Pancreas (tissue), 10 donors: ENCODE results near the gene GPR25. TPM values are rescaled to one million over a fixed set of nuclear protein-coding genes. Genes with fewer than 3 reads are reported as not detected.

Source experiments
- ATAC-seq, 4 donors: fragments of 200-7000 bp; cut with Tn5 transposase; one replicate each; pipeline versions ENCODE4 v1.8.0 to v1.9.1; 2020; ENCODE audit warnings: mild to moderate bottlenecking in 4 of 4, moderate library complexity in 4 of 4
- DNase-seq, 6 donors: peaks; one replicate each; pipeline ENCODE4 v3.0.0-alpha.2; 2020
- FAIRE-seq: peaks from 2 replicates; lab custom pipeline; 2012; peaks lifted over from hg19 to GRCh38; lab: Jason Lieb, UNC
- H3K27ac ChIP-seq, 4 donors: fragments of 200-600 bp; sonication (generic); 1 replicate in 3 of 4; 2 replicates in 1 of 4; pipeline versions ENCODE4 v1.5.0 to v1.8.0; 2020
- H3K27me3 ChIP-seq, 4 donors: fragments of 200-600 bp; one replicate each; pipeline ENCODE4 v1.8.0; 2021
- H3K36me3 ChIP-seq, 3 donors: fragments of 200-600 bp; sonication (generic) in 1 of 3; one replicate each; pipeline versions ENCODE4 v1.5.0 to v1.8.0; 2020 to 2021
- H3K4me1 ChIP-seq, 3 donors: fragments of 200-600 bp; one replicate each; pipeline ENCODE4 v1.8.0; 2021
- H3K4me3 ChIP-seq, 4 donors: fragments of 200-600 bp; sonication (generic) in 2 of 4; one replicate each; pipeline versions ENCODE4 v1.5.0 to v1.8.0; 2020 to 2021
- H3K9me3 ChIP-seq, 4 donors: fragments of 200-600 bp; one replicate each; pipeline ENCODE4 v1.8.0; 2021
- CTCF ChIP-seq, 4 donors: fragments of 200-600 bp; sonication (generic) in 3 of 4; IDR thresholded peaks; one replicate each; pipeline versions ENCODE4 v1.5.0 to v1.8.0; 2021; ENCODE audit warnings: antibody characterized with exemption in 4 of 4
- WGBS, 2 donors: extraction: QIAGEN DNeasy Blood & Tissue Kit; methylation state at CpG; one replicate each; pipeline ENCODE4 v1.1.7; 2013; 5-methylcytosine and 5-hydroxymethylcytosine counted together
- intact Hi-C, 3 donors: fragments of 100-400 bp; cut with DNase I; formaldehyde crosslinking; loops; one replicate each; pipeline versions ENCODE4 v1.11.1 to v1.14.2; 2022
- polyA plus RNA-seq, 2 donors: library from polyadenylated mRNA; stranded (reverse); fragments of 200-250 nt; gene quantifications; one replicate each; pipeline ENCODE4 v1.2.3, GENCODE V29; 2013
- total RNA-seq, 6 donors: library from RNA; stranded (reverse); fragmentation: NEBNext Ultra II Directional in 4 of 6; extraction: Animal tissue kit (Norgen Biotek cat#: 25700) in 4 of 6; gene quantifications; one replicate each; pipeline versions ENCODE4 v1.2.1 to v1.2.4, GENCODE V29; 2021 to 2023
- donor health status: healthy with polysubstance abuse.
- donor health status: DM: no; HTN: no; CAD: no; lungs with moderate emphysema.
- donor health status: DM: no; HTN: no; CAD: no.
- donor health status: control.
- donor health status: control.
- donor health status: Bipolar disorder and iron deficiency.
- donor health status: DM: yes; HTN: yes; CAD: no.
- donor health status: DM: no; HTN: no; CAD: no.
- donor health status: DM: no; HTN: no; CAD: no.
- donor health status: DM: yes; HTN: yes; CAD: no.

The GPR25 gene
- total and polyA plus RNA-seq, 8 donors = 0.31 TPM; not detected in 7

GRCh38 chr1:200901350-200901749 is 28.6 kb downstream of the GPR25 start:
- Histone ChIP-seq H3K9me3 (no peaks in the 10 kb centered on the region), H3K27ac (no peak overlapping the region), H3K27me3 (no peaks in the 10 kb centered on the region), H3K4me3 (no peak overlapping the region), H3K4me1 (peaks cover 0 to 4% (median 4%) of the 10 kb centered on the region in 3 donors), H3K36me3 (peaks cover 0 to 50% (median 0%) of the 10 kb centered on the region in 3 donors)
- 92% methylated on average over 5 of the region's 5 CpGs for WGBS, 2 donors
- TF ChIP-seq CTCF (IDR thresholded peaks at IDR 0.05) = no peak
- intact Hi-C loops = no loop called here
- FAIRE-seq = no peak
- DNase-seq = no peak
- no peak for ATAC-seq

- ATAC-seq = no peak
- H3K4me3 ChIP-seq = no peak overlapping the region
- H3K9me3 ChIP-seq = no peaks in the 10 kb centered on the region
- WGBS, 2 donors = 72 to 79% methylated on average over 8 of the region's 8 CpGs
- intact Hi-C loops = no loop called here
- peaks cover 0 to 4% (median 4%) of the 10 kb centered on the region in 3 donors for H3K4me1 ChIP-seq
- no peak for FAIRE-seq
- no peak for TF ChIP-seq CTCF (IDR thresholded peaks at IDR 0.05)
- peaks cover 0 to 50% (median 0%) of the 10 kb centered on the region in 3 donors for H3K36me3 ChIP-seq
- DNase-seq = no peak
- H3K27me3 ChIP-seq = no peaks in the 10 kb centered on the region
- no peak overlapping the region for H3K27ac ChIP-seq
These were observed 29.1 kb downstream of the GPR25 start for GRCh38 chr1:200901796-200902444.

- H3K27me3 ChIP-seq = no peaks in the 10 kb centered on the region
- no peak for TF ChIP-seq CTCF (IDR thresholded peaks at IDR 0.05)
- WGBS, 2 donors = 93% methylated on average over 5 of the region's 5 CpGs
- FAIRE-seq (no peak), DNase-seq (no peak), ATAC-seq (no peak)
- no peaks in the 10 kb centered on the region for H3K9me3 ChIP-seq
- H3K4me3 ChIP-seq = no peak overlapping the region
- no peaks in the 10 kb centered on the region for H3K4me1 ChIP-seq
- H3K36me3 ChIP-seq = peaks cover 0 to 66% (median 0%) of the 10 kb centered on the region in 3 donors
- no peak overlapping the region for H3K27ac ChIP-seq
- intact Hi-C loops = no loop called here
These were observed 31.0 kb downstream of the GPR25 start for GRCh38 chr1:200903793-200904192.

- TF ChIP-seq CTCF (IDR thresholded peaks at IDR 0.05) = no peak
- intact Hi-C loops = no loop called here
- H3K27ac ChIP-seq = no peak overlapping the region
- DNase-seq = no peak
- no peaks in the 10 kb centered on the region for H3K27me3 ChIP-seq
- no peaks in the 10 kb centered on the region for H3K4me1 ChIP-seq
- no peaks in the 10 kb centered on the region for H3K9me3 ChIP-seq
- peaks cover 0 to 70% (median 0%) of the 10 kb centered on the region in 3 donors for H3K36me3 ChIP-seq
- ATAC-seq = no peak
- FAIRE-seq = no peak
- H3K4me3 ChIP-seq = no peak overlapping the region
These were observed 32.0 kb downstream of the GPR25 start for GRCh38 chr1:200904772-200905171.

GRCh38 chr1:200905411-200906052 is 32.8 kb downstream of the GPR25 start:
- DNase-seq (no peak), ATAC-seq (no peak), FAIRE-seq (no peak)
- Histone ChIP-seq H3K9me3 (no peaks in the 10 kb centered on the region), H3K4me1 (no peaks in the 10 kb centered on the region), H3K36me3 (peaks cover 0 to 68% (median 0%) of the 10 kb centered on the region in 3 donors), H3K4me3 (no peak overlapping the region), H3K27me3 (no peaks in the 10 kb centered on the region), H3K27ac (no peak overlapping the region)
- WGBS, 2 donors = 74 to 79% methylated on average over 4 of the region's 4 CpGs
- intact Hi-C loops = no loop called here
- TF ChIP-seq CTCF (IDR thresholded peaks at IDR 0.05) = no peak
